Neural crest cell (in vitro differentiated cells): ENCODE data around the gene IRX2. TPM values are rescaled to one million over a fixed set of nuclear protein-coding genes. Genes with fewer than 3 reads are reported as not detected.

ENCODE experiments used
- DNase-seq: peaks from one replicate; pipeline ENCODE4 v3.0.0; 2021; ENCODE audit warnings: low read depth, mixed read lengths, low spot score
- H3K27ac Mint-ChIP-seq: one replicate; pipeline ENCODE4 v1.8.0; 2021; ENCODE audit warnings: mild to moderate bottlenecking, mixed read lengths; ENCODE audit not compliant: unreplicated experiment
- H3K27me3 Mint-ChIP-seq: 2 replicates; pipeline ENCODE4 v1.8.0; 2021; ENCODE audit warnings: low read depth, mild to moderate bottlenecking, mixed read lengths
- H3K36me3 Mint-ChIP-seq: 2 replicates; pipeline ENCODE4 v1.8.0; 2021; ENCODE audit warnings: low read depth, mild to moderate bottlenecking, mixed read lengths
- H3K4me1 Mint-ChIP-seq: 2 replicates; pipeline ENCODE4 v1.8.0; 2021; ENCODE audit warnings: mixed read lengths
- H3K4me3 Mint-ChIP-seq: one replicate; pipeline ENCODE4 v1.8.0; 2021; ENCODE audit warnings: mild to moderate bottlenecking, mixed read lengths
- H3K9me3 Mint-ChIP-seq: 2 replicates; pipeline ENCODE4 v1.8.0; 2021; ENCODE audit warnings: mixed read lengths
- total RNA-seq: library from RNA; stranded (reverse); gene quantifications from 2 replicates; pipeline ENCODE4 v1.2.1, GENCODE V29; 2021
- TF ChIP-seq, protein P1 (sequence below): fragments of 200-600 bp; sonication (generic); conservative IDR thresholded peaks from 2 replicates; pipeline ENCODE4 v1.5.0; 2021; ENCODE audit warnings: antibody characterized with exemption, mild to moderate bottlenecking

IRX2 gene
- total RNA-seq, 1 donor from 2014 or later, result 42.5 TPM

GRCh38 chr5:2709976-2710689, 41.3 kb downstream of the IRX2 start:
- TF ChIP-seq, protein P1, sequence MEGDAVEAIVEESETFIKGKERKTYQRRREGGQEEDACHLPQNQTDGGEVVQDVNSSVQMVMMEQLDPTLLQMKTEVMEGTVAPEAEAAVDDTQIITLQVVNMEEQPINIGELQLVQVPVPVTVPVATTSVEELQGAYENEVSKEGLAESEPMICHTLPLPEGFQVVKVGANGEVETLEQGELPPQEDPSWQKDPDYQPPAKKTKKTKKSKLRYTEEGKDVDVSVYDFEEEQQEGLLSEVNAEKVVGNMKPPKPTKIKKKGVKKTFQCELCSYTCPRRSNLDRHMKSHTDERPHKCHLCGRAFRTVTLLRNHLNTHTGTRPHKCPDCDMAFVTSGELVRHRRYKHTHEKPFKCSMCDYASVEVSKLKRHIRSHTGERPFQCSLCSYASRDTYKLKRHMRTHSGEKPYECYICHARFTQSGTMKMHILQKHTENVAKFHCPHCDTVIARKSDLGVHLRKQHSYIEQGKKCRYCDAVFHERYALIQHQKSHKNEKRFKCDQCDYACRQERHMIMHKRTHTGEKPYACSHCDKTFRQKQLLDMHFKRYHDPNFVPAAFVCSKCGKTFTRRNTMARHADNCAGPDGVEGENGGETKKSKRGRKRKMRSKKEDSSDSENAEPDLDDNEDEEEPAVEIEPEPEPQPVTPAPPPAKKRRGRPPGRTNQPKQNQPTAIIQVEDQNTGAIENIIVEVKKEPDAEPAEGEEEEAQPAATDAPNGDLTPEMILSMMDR, result no peak
- peaks cover 3% of the 10 kb centered on the region for H3K27me3 Mint-ChIP-seq

DNA sequence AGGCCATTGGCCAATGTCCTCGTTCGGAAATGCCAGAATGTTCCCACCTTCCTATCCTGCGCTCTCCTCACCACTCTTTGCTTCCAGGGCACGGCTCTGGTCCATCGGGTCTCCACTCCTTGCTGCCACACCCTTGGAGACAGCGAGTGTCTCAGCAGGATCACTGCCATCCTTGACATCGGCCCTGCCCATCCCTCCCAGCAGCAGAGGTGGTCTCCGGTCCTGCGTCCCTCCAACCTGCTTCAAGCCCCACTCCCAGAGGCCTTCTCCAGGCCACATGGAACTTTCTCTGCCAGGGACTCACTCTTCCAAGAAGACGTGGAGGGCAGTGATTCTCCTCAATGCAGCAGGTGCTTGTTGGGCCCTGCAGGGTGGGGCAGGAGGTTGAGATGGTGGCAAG, 42.7 kb downstream of the IRX2 start:
- no peak for DNase-seq
- Mint-ChIP-seq H3K4me3 (no peak overlapping the region), H3K27me3 (peaks cover 3% of the 10 kb centered on the region), H3K27ac (no peak overlapping the region), H3K36me3 (no peaks in the 10 kb centered on the region), H3K4me1 (no peaks in the 10 kb centered on the region), H3K9me3 (no peaks in the 10 kb centered on the region)
- TF ChIP-seq, protein P1, result no peak

More at GRCh38 chr5:2709976-2710689, 41.3 kb downstream of the IRX2 start:
- Mint-ChIP-seq H3K9me3 (no peaks in the 10 kb centered on the region), H3K4me3 (no peak overlapping the region), H3K4me1 (no peaks in the 10 kb centered on the region), H3K27ac (no peak overlapping the region), H3K36me3 (no peaks in the 10 kb centered on the region)
- no peak for DNase-seq

GRCh38 chr5:2708132-2708531, 43.3 kb downstream of the IRX2 start:
- Mint-ChIP-seq H3K9me3 (no peaks in the 10 kb centered on the region), H3K4me3 (no peak overlapping the region), H3K36me3 (no peaks in the 10 kb centered on the region), H3K4me1 (no peaks in the 10 kb centered on the region), H3K27ac (no peak overlapping the region), H3K27me3 (peaks cover 3% of the 10 kb centered on the region)
- DNase-seq, result no peak
- TF ChIP-seq, protein P1, result no peak

DNA sequence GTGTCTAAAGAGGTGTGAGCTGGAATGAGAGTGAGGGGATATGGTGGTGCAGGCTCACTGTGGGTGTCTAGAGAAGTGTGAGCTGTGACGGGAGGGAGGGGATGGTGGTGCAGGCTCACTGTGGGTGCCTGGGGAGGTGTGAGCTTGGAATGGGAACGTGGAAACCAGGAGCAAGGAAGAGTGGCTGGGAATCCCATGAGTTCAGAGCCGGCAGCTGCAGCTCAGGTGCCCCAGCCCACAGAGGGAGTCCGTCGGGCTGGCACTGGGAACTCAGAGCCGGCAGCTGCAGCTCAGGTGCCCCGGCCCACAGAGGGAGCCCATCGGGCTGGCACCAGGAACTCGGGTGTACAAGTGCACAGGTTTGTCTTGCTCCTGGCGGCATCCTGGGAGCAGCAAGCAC, 45.6 kb downstream of the IRX2 start:
- DNase-seq, result no peak
- peaks cover 5% of the 10 kb centered on the region for H3K27me3 Mint-ChIP-seq
- H3K9me3 Mint-ChIP-seq, result no peaks in the 10 kb centered on the region
- H3K4me3 Mint-ChIP-seq, result no peak overlapping the region
- TF ChIP-seq, protein P1, result no peak
- no peaks in the 10 kb centered on the region for H3K4me1 Mint-ChIP-seq
- H3K27ac Mint-ChIP-seq, result no peak overlapping the region
- H3K36me3 Mint-ChIP-seq, result no peaks in the 10 kb centered on the region

DNA sequence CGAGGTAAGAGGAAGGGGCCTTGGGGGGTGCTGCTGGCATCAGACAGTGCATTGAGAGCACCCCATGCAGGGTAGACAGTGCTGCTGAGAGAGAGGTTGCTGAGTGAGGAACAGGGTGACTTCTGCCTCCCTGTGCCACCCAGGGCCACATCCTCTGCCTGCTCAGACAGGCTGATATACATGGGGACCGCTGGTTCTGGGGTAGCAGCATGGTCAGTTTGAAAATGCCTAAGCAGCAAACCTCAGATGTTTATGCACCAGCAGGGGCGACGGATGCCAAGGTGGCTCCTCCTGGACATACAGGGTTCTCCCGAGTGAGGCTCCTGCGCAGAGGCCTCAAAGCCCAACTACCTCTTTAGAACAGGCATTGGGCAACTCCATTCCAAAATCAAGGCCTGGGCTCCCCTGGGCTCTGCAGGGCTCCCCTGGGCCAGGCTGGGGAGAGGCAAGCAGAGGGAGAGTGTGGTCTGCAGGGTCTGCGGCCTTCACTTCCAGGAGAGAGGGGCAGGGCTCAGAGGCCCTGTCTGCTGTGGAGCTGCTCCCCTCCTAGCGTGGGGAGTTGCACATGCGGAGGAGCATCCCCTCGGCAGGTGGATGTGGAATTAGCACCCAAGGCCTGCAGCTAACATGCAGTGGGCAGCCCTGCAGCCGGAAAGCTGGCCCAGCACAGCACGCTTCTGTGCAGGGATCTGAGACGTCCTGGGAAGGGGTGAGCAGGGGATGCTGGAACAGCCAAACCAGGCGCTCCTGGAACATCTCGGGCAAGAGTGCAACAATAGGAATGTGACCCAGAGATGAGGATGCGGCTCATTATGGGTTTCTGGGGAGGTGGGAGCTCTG, 46.5 kb downstream of the IRX2 start:
- no peak overlapping the region for H3K4me3 Mint-ChIP-seq
- no peak overlapping the region for H3K27ac Mint-ChIP-seq
- H3K9me3 Mint-ChIP-seq, result no peaks in the 10 kb centered on the region
- no peaks in the 10 kb centered on the region for H3K36me3 Mint-ChIP-seq
- no peak for DNase-seq
- H3K4me1 Mint-ChIP-seq, result no peaks in the 10 kb centered on the region
- TF ChIP-seq, protein P1, result no peak
- peaks cover 6% of the 10 kb centered on the region for H3K27me3 Mint-ChIP-seq
